Stimulated activated effector memory CD8-positive, alpha-beta T cell treated with anti-CD3 and anti-CD28 coated beads, Interleukin-12 subunit alpha, Interleukin-12 subunit beta, amount 100 ng/mL, for 72 hours (primary cell): ENCODE results near the gene CTR9.
A peak's percentile ranks its signal among the peaks of the same experiment; 100 is the strongest.
"Not testable (repeated sequence)": the region's sequence is repeated elsewhere in the genome, so short reads cannot be mapped to it uniquely, and the experiment has no call there.

ENCODE experiments used
- ATAC-seq: fragments of 150-1000 bp; cut with Tn5 transposase; 2 replicates; pipeline ENCODE4 v1.10.0; 2021
- DNase-seq, 2 donors: peaks; one replicate each; pipeline ENCODE4 v3.0.0; 2021 to 2022; ENCODE audit warnings: low spot score in 2 of 2
- H3K27ac Mint-ChIP-seq: one replicate; pipeline ENCODE4 v1.8.0; 2022; ENCODE audit warnings: mild to moderate bottlenecking, mixed read lengths
- H3K36me3 Mint-ChIP-seq: one replicate; pipeline ENCODE4 v1.8.0; 2022; ENCODE audit warnings: mild to moderate bottlenecking, mixed read lengths
- H3K4me1 Mint-ChIP-seq: one replicate; pipeline ENCODE4 v1.8.0; 2022; ENCODE audit warnings: mixed read lengths
- H3K4me3 Mint-ChIP-seq: one replicate; pipeline ENCODE4 v1.8.0; 2022; ENCODE audit warnings: mild to moderate bottlenecking, mixed read lengths
- H3K9me3 Mint-ChIP-seq: one replicate; pipeline ENCODE4 v1.8.0; 2022; ENCODE audit warnings: mixed read lengths

CTR9 gene

GRCh38 chr11:10809373-10810160 lies 58.5 kb downstream of the CTR9 start:
- ATAC-seq (peak; percentile 12), DNase-seq (no peak)
- Mint-ChIP-seq H3K4me1 (peaks cover 35% of the 10 kb centered on the region), H3K36me3 (peaks cover 52% of the 10 kb centered on the region), H3K9me3 (no peaks in the 10 kb centered on the region), H3K27ac (peak overlapping the region; percentile 98), H3K4me3 (peak overlapping the region; percentile 88)

- Mint-ChIP-seq H3K27ac (peak overlapping the region; percentile 7), H3K4me1 (peaks cover 10% of the 10 kb centered on the region), H3K4me3 (no peak overlapping the region), H3K9me3 (no peaks in the 10 kb centered on the region), H3K36me3 (peaks cover 8% of the 10 kb centered on the region)
- DNase-seq (no peak), ATAC-seq (peak; percentile 9)
These were observed 62.9 kb downstream of the CTR9 start for GRCh38 chr11:10813945-10814344.

- Mint-ChIP-seq H3K4me1 (no peaks in the 10 kb centered on the region), H3K9me3 (no peaks in the 10 kb centered on the region), H3K27ac (no peak overlapping the region), H3K4me3 (no peak overlapping the region), H3K36me3 (no peaks in the 10 kb centered on the region)
- DNase-seq: no peak
- no peak for ATAC-seq
These were observed 67.5 kb downstream of the CTR9 start for GRCh38 chr11:10818594-10818993.

GRCh38 chr11:10822491-10822890 lies 71.4 kb downstream of the CTR9 start:
- H3K27ac Mint-ChIP-seq, H3K36me3 Mint-ChIP-seq: not testable (repeated sequence)

GRCh38 chr11:10823152-10823579 lies 72.1 kb downstream of the CTR9 start:
- no peak overlapping the region for H3K4me3 Mint-ChIP-seq
- H3K9me3 Mint-ChIP-seq: no peaks in the 10 kb centered on the region
- no peak overlapping the region for H3K27ac Mint-ChIP-seq
- no peak for DNase-seq
- no peaks in the 10 kb centered on the region for H3K36me3 Mint-ChIP-seq
- no peak for ATAC-seq
- no peaks in the 10 kb centered on the region for H3K4me1 Mint-ChIP-seq

More at GRCh38 chr11:10822491-10822890, 71.4 kb downstream of the CTR9 start:
- not testable (repeated sequence) for H3K4me3 Mint-ChIP-seq, H3K4me1 Mint-ChIP-seq, DNase-seq, H3K9me3 Mint-ChIP-seq, ATAC-seq

GRCh38 chr11:10824888-10825287 lies 73.8 kb downstream of the CTR9 start:
- ATAC-seq (peak; percentile 28), DNase-seq (no peak)
- Mint-ChIP-seq H3K9me3 (no peaks in the 10 kb centered on the region), H3K27ac (peak overlapping the region; percentile 6), H3K36me3 (no peaks in the 10 kb centered on the region), H3K4me1 (no peaks in the 10 kb centered on the region), H3K4me3 (no peak overlapping the region)

- no peaks in the 10 kb centered on the region for H3K4me1 Mint-ChIP-seq
- no peak for DNase-seq
- no peak for ATAC-seq
- no peaks in the 10 kb centered on the region for H3K9me3 Mint-ChIP-seq
- no peaks in the 10 kb centered on the region for H3K36me3 Mint-ChIP-seq
- no peak overlapping the region for H3K4me3 Mint-ChIP-seq
- H3K27ac Mint-ChIP-seq: no peak overlapping the region
These were observed 77.4 kb downstream of the CTR9 start for GRCh38 chr11:10828402-10828801.

- Mint-ChIP-seq H3K9me3 (no peaks in the 10 kb centered on the region), H3K36me3 (no peaks in the 10 kb centered on the region), H3K27ac (no peak overlapping the region), H3K4me3 (no peak overlapping the region), H3K4me1 (no peaks in the 10 kb centered on the region)
- DNase-seq (no peak), ATAC-seq (no peak)
These were observed 78.1 kb downstream of the CTR9 start for GRCh38 chr11:10829139-10829538.
